ENCODE results near the gene ITGA2.

ITGA2 gene

DNA sequence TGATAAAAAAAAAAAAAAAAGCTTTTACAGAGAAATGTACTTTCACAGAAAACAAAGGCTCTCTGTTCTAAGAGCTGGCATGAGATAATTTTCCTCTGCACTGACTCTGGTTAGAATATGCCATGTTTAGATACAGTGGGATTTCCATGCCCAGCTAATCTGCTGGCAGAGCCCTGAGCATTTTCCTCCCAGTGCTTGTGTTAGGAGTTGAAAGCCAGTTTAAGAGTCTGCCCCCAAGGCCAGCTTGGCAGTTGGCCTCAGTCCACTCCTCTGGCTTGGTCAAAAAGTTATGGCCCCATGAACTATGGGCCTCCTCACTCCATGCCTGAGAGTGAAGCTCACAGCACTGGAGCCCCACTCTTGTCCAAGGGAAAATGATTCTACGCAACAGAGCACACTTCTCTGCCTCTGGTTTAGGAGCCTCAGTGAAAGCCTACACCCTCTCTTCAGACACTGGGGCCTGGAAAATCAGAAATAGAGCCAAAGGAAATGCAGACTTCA, 98.5 kb downstream of the ITGA2 start:
- no peak overlapping the region for H3K4me3 ChIP-seq (replicated peaks; ENCODE audit: low read depth, low read length)
- DNase-seq (ENCODE audit: low read depth): no peak
- TF ChIP-seq, protein P1, sequence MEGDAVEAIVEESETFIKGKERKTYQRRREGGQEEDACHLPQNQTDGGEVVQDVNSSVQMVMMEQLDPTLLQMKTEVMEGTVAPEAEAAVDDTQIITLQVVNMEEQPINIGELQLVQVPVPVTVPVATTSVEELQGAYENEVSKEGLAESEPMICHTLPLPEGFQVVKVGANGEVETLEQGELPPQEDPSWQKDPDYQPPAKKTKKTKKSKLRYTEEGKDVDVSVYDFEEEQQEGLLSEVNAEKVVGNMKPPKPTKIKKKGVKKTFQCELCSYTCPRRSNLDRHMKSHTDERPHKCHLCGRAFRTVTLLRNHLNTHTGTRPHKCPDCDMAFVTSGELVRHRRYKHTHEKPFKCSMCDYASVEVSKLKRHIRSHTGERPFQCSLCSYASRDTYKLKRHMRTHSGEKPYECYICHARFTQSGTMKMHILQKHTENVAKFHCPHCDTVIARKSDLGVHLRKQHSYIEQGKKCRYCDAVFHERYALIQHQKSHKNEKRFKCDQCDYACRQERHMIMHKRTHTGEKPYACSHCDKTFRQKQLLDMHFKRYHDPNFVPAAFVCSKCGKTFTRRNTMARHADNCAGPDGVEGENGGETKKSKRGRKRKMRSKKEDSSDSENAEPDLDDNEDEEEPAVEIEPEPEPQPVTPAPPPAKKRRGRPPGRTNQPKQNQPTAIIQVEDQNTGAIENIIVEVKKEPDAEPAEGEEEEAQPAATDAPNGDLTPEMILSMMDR (IDR thresholded peaks at IDR 0.05; ENCODE audit: low read length, missing control alignments): no peak

DNA sequence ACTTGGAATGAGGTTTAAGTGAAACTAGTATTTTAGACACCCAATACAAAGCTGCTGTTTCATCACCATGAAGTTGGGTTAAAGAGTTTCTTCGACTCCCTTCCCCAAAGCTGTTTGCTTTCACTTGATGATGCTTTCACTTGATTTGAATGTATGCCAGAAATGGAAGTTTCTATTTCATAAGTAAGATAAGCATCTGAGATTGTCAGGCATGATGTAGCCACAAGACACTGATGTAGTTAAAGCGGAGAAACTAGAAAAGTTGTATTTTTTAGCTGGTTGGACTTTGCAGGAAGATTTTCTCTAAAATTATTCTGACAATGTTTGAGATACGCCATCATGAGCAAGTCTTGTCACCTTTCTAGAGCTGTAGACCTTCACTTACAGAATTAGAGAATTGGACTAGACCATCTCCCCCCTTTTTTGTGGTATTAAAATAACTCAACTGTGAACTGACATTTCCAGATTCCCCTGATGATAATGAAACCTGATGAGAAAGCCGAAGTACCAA, 100.4 kb downstream of the ITGA2 start:
- no peak overlapping the region for H3K4me3 ChIP-seq (replicated peaks; ENCODE audit: low read depth, low read length)
- TF ChIP-seq, protein P1 (IDR thresholded peaks at IDR 0.05; ENCODE audit: low read length, missing control alignments): no peak
- DNase-seq (ENCODE audit: low read depth): no peak

DNA sequence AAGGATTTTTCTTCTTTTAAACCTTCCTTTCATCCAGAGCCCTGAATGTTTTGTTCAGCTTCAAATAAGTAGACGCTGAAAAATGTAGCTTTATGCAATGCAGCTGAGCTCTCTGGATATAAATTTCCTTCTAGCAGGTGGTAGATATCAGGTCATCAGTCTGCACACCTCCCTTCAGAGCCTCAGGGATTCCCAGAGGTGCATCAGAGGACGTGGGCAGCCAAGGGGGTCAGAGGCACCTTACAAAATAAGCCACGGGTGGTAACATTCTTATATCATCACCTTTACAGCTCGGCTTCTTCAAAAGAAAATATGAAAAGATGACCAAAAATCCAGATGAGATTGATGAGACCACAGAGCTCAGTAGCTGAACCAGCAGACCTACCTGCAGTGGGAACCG, 101.1 kb downstream of the ITGA2 start:
- DNase-seq (ENCODE audit: low read depth): no peak
- TF ChIP-seq, protein P1 (IDR thresholded peaks at IDR 0.05; ENCODE audit: low read length, missing control alignments): no peak
- no peak overlapping the region for H3K4me3 ChIP-seq (replicated peaks; ENCODE audit: low read depth, low read length)

DNA sequence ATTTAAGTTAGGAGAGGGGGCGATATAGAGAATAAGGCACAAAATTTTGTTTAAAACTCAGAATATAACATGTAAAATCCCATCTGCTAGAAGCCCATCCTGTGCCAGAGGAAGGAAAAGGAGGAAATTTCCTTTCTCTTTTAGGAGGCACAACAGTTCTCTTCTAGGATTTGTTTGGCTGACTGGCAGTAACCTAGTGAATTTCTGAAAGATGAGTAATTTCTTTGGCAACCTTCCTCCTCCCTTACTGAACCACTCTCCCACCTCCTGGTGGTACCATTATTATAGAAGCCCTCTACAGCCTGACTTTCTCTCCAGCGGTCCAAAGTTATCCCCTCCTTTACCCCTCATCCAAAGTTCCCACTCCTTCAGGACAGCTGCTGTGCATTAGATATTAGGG, 102.1 kb downstream of the ITGA2 start:
- peak; percentile 76 for DNase-seq (ENCODE audit: low read depth)
- TF ChIP-seq, protein P1 (IDR thresholded peaks at IDR 0.05; ENCODE audit: low read length, missing control alignments): peak; percentile 15
- H3K4me3 ChIP-seq (replicated peaks; ENCODE audit: low read depth, low read length): no peak overlapping the region

DNA sequence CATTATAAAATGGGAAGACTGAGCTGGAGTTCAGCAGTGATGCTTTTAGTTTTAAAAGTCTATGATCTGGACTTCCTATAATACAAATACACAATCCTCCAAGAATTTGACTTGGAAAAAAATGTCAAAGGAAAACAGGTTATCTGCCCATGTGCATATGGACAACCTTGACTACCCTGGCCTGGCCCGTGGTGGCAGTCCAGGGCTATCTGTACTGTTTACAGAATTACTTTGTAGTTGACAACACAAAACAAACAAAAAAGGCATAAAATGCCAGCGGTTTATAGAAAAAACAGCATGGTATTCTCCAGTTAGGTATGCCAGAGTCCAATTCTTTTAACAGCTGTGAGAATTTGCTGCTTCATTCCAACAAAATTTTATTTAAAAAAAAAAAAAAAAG, 103.1 kb downstream of the ITGA2 start:
- H3K4me3 ChIP-seq (replicated peaks; ENCODE audit: low read depth, low read length): no peak overlapping the region
- no peak for DNase-seq (ENCODE audit: low read depth)
- TF ChIP-seq, protein P1 (IDR thresholded peaks at IDR 0.05; ENCODE audit: low read length, missing control alignments): no peak

DNA sequence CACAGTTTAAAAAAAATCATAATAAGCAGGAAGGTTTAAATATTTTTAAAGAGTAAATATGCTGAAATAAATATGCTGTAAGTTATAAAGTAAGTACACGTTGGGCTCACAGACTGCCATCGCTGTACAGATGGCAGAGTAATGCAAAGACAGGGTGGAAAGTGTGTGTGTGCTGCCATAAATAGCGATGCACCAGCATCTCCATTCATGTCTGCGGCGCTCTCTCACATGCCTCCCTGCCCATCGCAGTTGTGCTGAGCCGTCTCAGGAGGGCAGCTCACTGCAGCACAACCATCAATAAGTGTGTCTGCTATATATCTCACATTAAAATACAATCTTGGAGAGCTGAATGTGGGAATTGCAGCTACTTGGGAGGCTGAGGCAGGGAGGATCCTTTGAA, 106.1 kb downstream of the ITGA2 start:
- no peak overlapping the region for H3K4me3 ChIP-seq (replicated peaks; ENCODE audit: low read depth, low read length)
- TF ChIP-seq, protein P1 (IDR thresholded peaks at IDR 0.05; ENCODE audit: low read length, missing control alignments): no peak
- no peak for DNase-seq (ENCODE audit: low read depth)

DNA sequence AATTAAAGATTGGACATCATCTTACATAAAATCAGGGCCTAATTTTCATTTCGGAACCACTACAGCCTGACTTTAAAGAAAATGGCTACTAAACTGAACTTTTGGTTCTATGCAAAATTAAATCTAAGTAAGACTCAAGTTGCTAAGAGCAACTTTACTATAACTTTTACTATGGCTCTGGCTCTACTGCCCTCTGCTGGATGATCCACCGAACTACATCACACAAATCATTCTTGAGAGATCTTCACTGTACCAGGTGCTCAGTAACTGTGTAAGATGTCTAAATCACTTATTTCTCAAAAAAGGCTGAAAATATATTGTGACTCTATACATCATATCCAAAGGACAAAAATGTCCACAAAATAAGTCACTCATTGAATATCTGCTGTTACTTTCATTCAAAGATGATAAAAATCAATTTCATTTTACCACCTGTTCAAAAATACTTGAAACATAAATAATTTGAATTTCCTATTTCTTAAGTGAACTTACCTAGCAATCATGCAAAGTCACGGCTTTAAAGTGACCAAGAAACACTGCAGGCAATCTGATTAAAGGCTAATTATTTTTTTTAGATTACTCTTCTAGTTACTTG, 106.9 kb downstream of the ITGA2 start:
- TF ChIP-seq, protein P1 (IDR thresholded peaks at IDR 0.05; ENCODE audit: low read length, missing control alignments): peak; percentile 85
- H3K4me3 ChIP-seq (replicated peaks; ENCODE audit: low read depth, low read length): no peak overlapping the region
- DNase-seq (ENCODE audit: low read depth): peak; percentile 85

Data from fibroblast of pulmonary artery (primary cell).